GM19240 (cell line): ENCODE data around the gene LYRM1.
"Not testable (repeated sequence)": the region's sequence is repeated elsewhere in the genome, so short reads cannot be mapped to it uniquely, and the experiment has no call there.

Experiments used
- DNase-seq: peaks from one replicate; pipeline ENCODE4 v3.0.0; 2011; ENCODE audit warnings: low spot score; ENCODE audit not compliant: insufficient read length

Gene LYRM1

GRCh38 chr16:20901436-20902112 lies 1.0 kb downstream of the LYRM1 start:
- DNase-seq, result no peak

- no peak for DNase-seq
Observed at GRCh38 chr16:20902426-20902825, 1.9 kb downstream of the LYRM1 start.

GRCh38 chr16:20903116-20903898 lies 2.7 kb downstream of the LYRM1 start:
- DNase-seq, result no peak

GRCh38 chr16:20903899-20904506 lies 3.4 kb downstream of the LYRM1 start:
- no peak for DNase-seq

- peak; percentile 11 for DNase-seq
Observed at GRCh38 chr16:20904507-20905081, 4.0 kb downstream of the LYRM1 start.

- DNase-seq, result no peak
Observed at GRCh38 chr16:20905576-20905975, 5.0 kb downstream of the LYRM1 start.

- DNase-seq, result no peak
Observed at GRCh38 chr16:20906341-20907255, 6.0 kb downstream of the LYRM1 start.

- DNase-seq, result no peak
Observed at GRCh38 chr16:20910781-20911321, 10.3 kb downstream of the LYRM1 start.

- DNase-seq, result no peak
Observed at GRCh38 chr16:20911361-20911760, 10.8 kb downstream of the LYRM1 start.

- no peak for DNase-seq
Observed at GRCh38 chr16:20916289-20916688, 15.7 kb downstream of the LYRM1 start.

- no peak for DNase-seq
Observed at GRCh38 chr16:20916942-20917341, 16.4 kb downstream of the LYRM1 start.

- DNase-seq, result no peak
Observed at GRCh38 chr16:20918486-20919239, 18.1 kb downstream of the LYRM1 start.

- no peak for DNase-seq
Observed at GRCh38 chr16:20920091-20920490, 19.5 kb downstream of the LYRM1 start.

- no peak for DNase-seq
Observed at GRCh38 chr16:20920799-20921198, 20.2 kb downstream of the LYRM1 start.

- no peak for DNase-seq
Observed at GRCh38 chr16:20923876-20924275, 23.3 kb downstream of the LYRM1 start.

- no peak for DNase-seq
Observed at GRCh38 chr16:20925751-20926150, 25.2 kb downstream of the LYRM1 start.

- no peak for DNase-seq
Observed at GRCh38 chr16:20928774-20929411, 28.3 kb downstream of the LYRM1 start.

- not testable (repeated sequence) for DNase-seq
Observed at GRCh38 chr16:20929676-20930364, 29.2 kb downstream of the LYRM1 start.

GRCh38 chr16:20930365-20930690 lies 29.8 kb downstream of the LYRM1 start:
- no peak for DNase-seq
